Measurements from ENCODE around the gene AVL9.
"Not testable (repeated sequence)": the region's sequence is repeated elsewhere in the genome, so short reads cannot be mapped to it uniquely, and the experiment has no call there.

AVL9 gene

GRCh38 chr7:32637611-32638010, 142.3 kb downstream of the AVL9 start:
- not testable (repeated sequence) for DNase-seq (ENCODE audit: low read depth in 2 of 2)
